HL-60 (cell line): ENCODE results near the gene NVL.

Source experiments
- DNase-seq, 2 experiments: peaks; one replicate each; pipeline ENCODE4 v3.0.0-alpha.2; 2010 to 2020; ENCODE audit warnings: low read depth in 1 of 2, low spot score in 1 of 2
- H3K27ac ChIP-seq: fragments of 250-450 bp; sonication (Bioruptor Pico); replicated peaks from 2 replicates; pipeline ENCODE4 v1.5.1; 2020; ENCODE audit warnings: mild to moderate bottlenecking, moderate library complexity
- H3K27me3 ChIP-seq: fragments of 250-450 bp; sonication (Bioruptor Pico); 2 replicates; pipeline ENCODE4 v1.5.1; 2021; ENCODE audit warnings: mild to moderate bottlenecking, moderate library complexity; ENCODE audit not compliant: insufficient read depth, poor library complexity, severe bottlenecking
- H3K4me3 ChIP-seq: replicated peaks from 2 replicates; pipeline ENCODE4 v1.5.1; 2011; ENCODE audit warnings: mild to moderate bottlenecking, control low read depth, low read length; ENCODE audit not compliant: insufficient read depth
- CTCF ChIP-seq: IDR thresholded peaks from one replicate; pipeline ENCODE4 v1.5.1; 2011; ENCODE audit warnings: low read length, control low read depth, inconsistent platforms; ENCODE audit not compliant: insufficient read depth
- GABPA ChIP-seq: IDR thresholded peaks from 2 replicates; pipeline ENCODE4 v1.6.1; 2012; ENCODE audit warnings: low read depth
- POLR2AphosphoS5 ChIP-seq: IDR thresholded peaks from 2 replicates; pipeline ENCODE4 v1.6.1; 2012; ENCODE audit warnings: low read depth
- REST ChIP-seq: IDR thresholded peaks from 2 replicates; pipeline ENCODE4 v1.6.1; 2012; ENCODE audit warnings: low read depth; ENCODE audit not compliant: insufficient replicate concordance
- SPI1 ChIP-seq: IDR thresholded peaks from 2 replicates; pipeline ENCODE4 v1.6.1; 2012; ENCODE audit warnings: low read depth, mild to moderate bottlenecking, borderline replicate concordance

The NVL gene

GRCh38 chr1:224238212-224238611, 91.8 kb downstream of the NVL start:
- Histone ChIP-seq H3K27ac (no peak overlapping the region), H3K4me3 (no peak overlapping the region), H3K27me3 (no peaks in the 10 kb centered on the region)
- no peak for DNase-seq
- TF ChIP-seq REST: no peak
- no peak for TF ChIP-seq GABPA
- no peak for TF ChIP-seq POLR2AphosphoS5
- TF ChIP-seq CTCF: no peak
- no peak for TF ChIP-seq SPI1

GRCh38 chr1:224237119-224237881, 92.7 kb downstream of the NVL start:
- Histone ChIP-seq H3K4me3 (no peak overlapping the region), H3K27ac (no peak overlapping the region)

More at GRCh38 chr1:224237119-224237881, 92.7 kb downstream of the NVL start:
- TF ChIP-seq SPI1 (no peak), POLR2AphosphoS5 (no peak), CTCF (no peak), GABPA (no peak), REST (no peak)
- no peak for DNase-seq
- H3K27me3 ChIP-seq: no peaks in the 10 kb centered on the region
